ENCODE measurements around the gene COL4A6.

DNA sequence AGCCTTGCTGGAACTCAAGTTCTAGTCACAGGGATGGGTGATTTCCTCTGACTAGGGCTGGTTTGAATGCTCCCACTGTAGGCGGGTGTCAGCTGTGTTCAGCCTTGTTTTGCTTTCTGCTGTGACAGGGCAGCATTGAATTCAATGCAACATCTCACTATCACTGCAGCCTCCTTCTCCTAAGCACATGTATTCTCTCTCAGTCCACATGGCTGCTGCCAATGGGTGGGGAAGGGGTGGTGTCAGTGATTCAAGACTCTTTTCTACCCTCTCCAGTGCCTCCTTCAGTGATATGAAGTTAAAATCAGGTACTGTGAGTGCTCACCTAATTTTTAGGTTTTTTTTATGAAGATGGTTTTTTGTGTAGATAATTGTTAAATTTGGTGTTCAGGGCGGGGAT, 47.7 kb upstream of the COL4A6 start:
- no peak for TF ChIP-seq EZH2phosphoT487 (conservative IDR thresholded peaks at IDR 0.05; ENCODE audit: low read length)
- TF ChIP-seq, protein P1, sequence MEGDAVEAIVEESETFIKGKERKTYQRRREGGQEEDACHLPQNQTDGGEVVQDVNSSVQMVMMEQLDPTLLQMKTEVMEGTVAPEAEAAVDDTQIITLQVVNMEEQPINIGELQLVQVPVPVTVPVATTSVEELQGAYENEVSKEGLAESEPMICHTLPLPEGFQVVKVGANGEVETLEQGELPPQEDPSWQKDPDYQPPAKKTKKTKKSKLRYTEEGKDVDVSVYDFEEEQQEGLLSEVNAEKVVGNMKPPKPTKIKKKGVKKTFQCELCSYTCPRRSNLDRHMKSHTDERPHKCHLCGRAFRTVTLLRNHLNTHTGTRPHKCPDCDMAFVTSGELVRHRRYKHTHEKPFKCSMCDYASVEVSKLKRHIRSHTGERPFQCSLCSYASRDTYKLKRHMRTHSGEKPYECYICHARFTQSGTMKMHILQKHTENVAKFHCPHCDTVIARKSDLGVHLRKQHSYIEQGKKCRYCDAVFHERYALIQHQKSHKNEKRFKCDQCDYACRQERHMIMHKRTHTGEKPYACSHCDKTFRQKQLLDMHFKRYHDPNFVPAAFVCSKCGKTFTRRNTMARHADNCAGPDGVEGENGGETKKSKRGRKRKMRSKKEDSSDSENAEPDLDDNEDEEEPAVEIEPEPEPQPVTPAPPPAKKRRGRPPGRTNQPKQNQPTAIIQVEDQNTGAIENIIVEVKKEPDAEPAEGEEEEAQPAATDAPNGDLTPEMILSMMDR (IDR thresholded peaks at IDR 0.05; ENCODE audit: insufficient read depth, low read length, poor library complexity, severe bottlenecking): no peak
